Measurements from ENCODE around the gene STMND1. TPM values are rescaled to one million over a fixed set of nuclear protein-coding genes. Genes with fewer than 3 reads are reported as not detected.

STMND1 gene
- total and polyA plus RNA-seq, 2 of the 4 experiments (the other 2 are of a cell fraction), result not detected

DNA sequence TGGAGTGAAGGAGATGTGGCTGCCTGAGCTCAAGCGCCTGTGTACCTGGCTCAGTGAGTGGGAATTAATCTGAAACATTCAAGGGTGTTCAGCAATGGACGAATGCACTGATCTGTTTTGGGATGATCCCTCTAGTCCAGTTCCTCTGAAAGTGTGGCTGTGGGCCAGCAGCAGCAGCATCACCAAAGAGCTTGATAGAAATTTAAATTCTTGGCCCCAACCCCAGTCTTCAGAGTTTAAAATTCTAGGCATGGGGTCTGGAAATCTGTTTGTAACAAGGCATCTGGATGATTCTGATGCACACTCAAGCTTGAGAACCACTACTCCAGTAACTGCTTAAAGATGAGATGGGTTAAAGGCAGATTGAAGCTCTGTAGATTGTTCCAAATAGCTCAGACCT lies 59.2 kb downstream of the STMND1 start:
- Histone ChIP-seq H2BK15ac (ENCODE audit: low read depth, low read length) (no peak overlapping the region), H3K14ac (replicated peaks; ENCODE audit: low read depth, low read length) (no peak overlapping the region), H3K9me1 (ENCODE audit: insufficient read depth, low read length) (no peaks in the 10 kb centered on the region), H3K4me2 (ENCODE audit: low read depth, low read length) (no peak overlapping the region), H3K4ac (ENCODE audit: low read depth, low read length) (no peak overlapping the region), H3K27me3 (ENCODE audit: control insufficient read depth, insufficient read depth, low read length) (peaks cover 14% of the 10 kb centered on the region), H2AK9ac (replicated peaks; ENCODE audit: low read depth, low read length, poor library complexity) (no peak overlapping the region), H3K56ac (ENCODE audit: extremely low read depth, insufficient read depth, low read length) (no peak overlapping the region), H4K8ac (ENCODE audit: low read depth in 2 of 2, low read length in 2 of 2) (no peak overlapping the region), H3K9ac (ENCODE audit: low read depth, low read length) (no peak overlapping the region), H2BK20ac (ENCODE audit: low read depth, low read length) (no peak overlapping the region), H2BK5ac (ENCODE audit: low read depth, low read length, poor library complexity, severe bottlenecking) (no peak overlapping the region), H3K4me3 (ENCODE audit: insufficient read depth, low read depth, low read length) (no peak overlapping the region), H4K20me1 (ENCODE audit: insufficient read depth, low read length) (no peaks in the 10 kb centered on the region), H3K18ac (ENCODE audit: low read depth, low read length) (no peak overlapping the region), H3K79me1 (ENCODE audit: low read depth in 1 of 2, low read length in 2 of 2) (no peaks in the 10 kb centered on the region), H4K91ac (ENCODE audit: insufficient read depth, low read depth, low read length) (no peak overlapping the region), H2AFZ (replicated peaks; ENCODE audit: low read length, poor library complexity) (peak overlapping the region; percentile 49), H3K27ac (ENCODE audit: insufficient read depth, low read length) (no peak overlapping the region), H3K36me3 (ENCODE audit: control insufficient read depth, insufficient read depth, low read length) (no peaks in the 10 kb centered on the region), H4K5ac (ENCODE audit: low read depth, low read length) (no peak overlapping the region), H2AK5ac (ENCODE audit: low read depth, low read length) (no peak overlapping the region), H3K23ac (ENCODE audit: low read depth, low read length) (no peak overlapping the region), H3K9me3 (ENCODE audit: control insufficient read depth, insufficient read depth, low read length) (no peaks in the 10 kb centered on the region), H3K4me1 (ENCODE audit: control insufficient read depth, insufficient read depth, low read length) (no peaks in the 10 kb centered on the region), H2BK120ac (ENCODE audit: low read depth, low read length) (no peak overlapping the region)
- in situ Hi-C loops (cut with MboI; ENCODE audit: low sequenced_read_pairs) (no loop called here), dilution Hi-C loops (cut with HindIII; ENCODE audit: low sequenced_read_pairs, unreplicated experiment) (no loop called here), intact Hi-C loops (cut with micrococcal nuclease) (no loop called here)
- WGBS, 2 experiments (ENCODE audit: extremely low coverage in 2 of 2, insufficient read length in 1 of 2), result no CpG with 5 or more reads among the region's 2 CpGs
- POLR2A ChIA-PET (ENCODE audit: unreplicated experiment), result interaction anchor here (0.6 kb wide), 1 partner anchor 401 kb away, joined by 3 read pairs; no protein-coding TSS in a partner anchor
- TF ChIP-seq POLR2A (IDR thresholded peaks at IDR 0.05; ENCODE audit: low read depth, low read length) (no peak), CHD1 (IDR thresholded peaks at IDR 0.05; ENCODE audit: low read depth, low read length) (no peak), RAD21 (IDR thresholded peaks at IDR 0.05; ENCODE audit: low read length) (no peak), RCOR1 (IDR thresholded peaks at IDR 0.05; ENCODE audit: insufficient replicate concordance, low read length) (no peak), NFE2L2 (IDR thresholded peaks at IDR 0.05; ENCODE audit: low read depth, low read length) (no peak), SMC3 (IDR thresholded peaks at IDR 0.05; ENCODE audit: low read depth, low read length) (no peak), MXI1 (IDR thresholded peaks at IDR 0.05; ENCODE audit: borderline replicate concordance, low read depth, low read length) (no peak), BHLHE40 (IDR thresholded peaks at IDR 0.05; ENCODE audit: low read depth, low read length) (no peak), FOS (IDR thresholded peaks at IDR 0.05; ENCODE audit: low read depth, low read length) (no peak), MAFK (IDR thresholded peaks at IDR 0.05; ENCODE audit: low read depth, low read length) (no peak), RFX5 (IDR thresholded peaks at IDR 0.05; ENCODE audit: low read depth, low read length) (no peak), MAZ (IDR thresholded peaks at IDR 0.05; ENCODE audit: borderline replicate concordance, low read depth, low read length) (no peak), CEBPB (IDR thresholded peaks at IDR 0.05; ENCODE audit: low read depth, low read length) (no peak)
- TF ChIP-seq, protein P1, sequence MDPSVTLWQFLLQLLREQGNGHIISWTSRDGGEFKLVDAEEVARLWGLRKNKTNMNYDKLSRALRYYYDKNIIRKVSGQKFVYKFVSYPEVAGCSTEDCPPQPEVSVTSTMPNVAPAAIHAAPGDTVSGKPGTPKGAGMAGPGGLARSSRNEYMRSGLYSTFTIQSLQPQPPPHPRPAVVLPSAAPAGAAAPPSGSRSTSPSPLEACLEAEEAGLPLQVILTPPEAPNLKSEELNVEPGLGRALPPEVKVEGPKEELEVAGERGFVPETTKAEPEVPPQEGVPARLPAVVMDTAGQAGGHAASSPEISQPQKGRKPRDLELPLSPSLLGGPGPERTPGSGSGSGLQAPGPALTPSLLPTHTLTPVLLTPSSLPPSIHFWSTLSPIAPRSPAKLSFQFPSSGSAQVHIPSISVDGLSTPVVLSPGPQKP (IDR thresholded peaks at IDR 0.05; ENCODE audit: borderline replicate concordance, low read depth, low read length), result no peak
- TF ChIP-seq, protein P2, sequence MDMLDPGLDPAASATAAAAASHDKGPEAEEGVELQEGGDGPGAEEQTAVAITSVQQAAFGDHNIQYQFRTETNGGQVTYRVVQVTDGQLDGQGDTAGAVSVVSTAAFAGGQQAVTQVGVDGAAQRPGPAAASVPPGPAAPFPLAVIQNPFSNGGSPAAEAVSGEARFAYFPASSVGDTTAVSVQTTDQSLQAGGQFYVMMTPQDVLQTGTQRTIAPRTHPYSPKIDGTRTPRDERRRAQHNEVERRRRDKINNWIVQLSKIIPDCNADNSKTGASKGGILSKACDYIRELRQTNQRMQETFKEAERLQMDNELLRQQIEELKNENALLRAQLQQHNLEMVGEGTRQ (IDR thresholded peaks at IDR 0.05; ENCODE audit: low read depth, low read length), result no peak
- TF ChIP-seq, protein P3, sequence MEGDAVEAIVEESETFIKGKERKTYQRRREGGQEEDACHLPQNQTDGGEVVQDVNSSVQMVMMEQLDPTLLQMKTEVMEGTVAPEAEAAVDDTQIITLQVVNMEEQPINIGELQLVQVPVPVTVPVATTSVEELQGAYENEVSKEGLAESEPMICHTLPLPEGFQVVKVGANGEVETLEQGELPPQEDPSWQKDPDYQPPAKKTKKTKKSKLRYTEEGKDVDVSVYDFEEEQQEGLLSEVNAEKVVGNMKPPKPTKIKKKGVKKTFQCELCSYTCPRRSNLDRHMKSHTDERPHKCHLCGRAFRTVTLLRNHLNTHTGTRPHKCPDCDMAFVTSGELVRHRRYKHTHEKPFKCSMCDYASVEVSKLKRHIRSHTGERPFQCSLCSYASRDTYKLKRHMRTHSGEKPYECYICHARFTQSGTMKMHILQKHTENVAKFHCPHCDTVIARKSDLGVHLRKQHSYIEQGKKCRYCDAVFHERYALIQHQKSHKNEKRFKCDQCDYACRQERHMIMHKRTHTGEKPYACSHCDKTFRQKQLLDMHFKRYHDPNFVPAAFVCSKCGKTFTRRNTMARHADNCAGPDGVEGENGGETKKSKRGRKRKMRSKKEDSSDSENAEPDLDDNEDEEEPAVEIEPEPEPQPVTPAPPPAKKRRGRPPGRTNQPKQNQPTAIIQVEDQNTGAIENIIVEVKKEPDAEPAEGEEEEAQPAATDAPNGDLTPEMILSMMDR (conservative IDR thresholded peaks at IDR 0.05; ENCODE audit: low read depth, low read length), result no peak
- no peak for ATAC-seq (ENCODE audit: low read depth)
- CTCF ChIA-PET, result interaction anchor here (1.2 kb wide), 1 partner anchor 423 kb away, joined by 3 read pairs; no protein-coding TSS in a partner anchor
- BruUV-seq (replicated peaks), result no TSS peak
- no peak for DNase-seq

Measured in IMR-90 (cell line).